OCI-M2 (cell line): Measurements from ENCODE around the gene FAM222A.

Source experiments
- DNase-seq: peaks from one replicate; lab custom pipeline; 2025; ENCODE audit not compliant: unreplicated experiment; lab: John Stamatoyannopoulos, UW

Gene FAM222A

GRCh38 chr12:109758426-109759420 lies 45.1 kb downstream of the FAM222A start:
- no peak for DNase-seq

GRCh38 chr12:109759595-109759994 lies 46.0 kb downstream of the FAM222A start:
- DNase-seq: no peak

- DNase-seq: no peak
Measured at GRCh38 chr12:109760031-109760929, 46.7 kb downstream of the FAM222A start.

- no peak for DNase-seq
Measured at GRCh38 chr12:109760930-109761921, 47.6 kb downstream of the FAM222A start.

GRCh38 chr12:109762071-109762672 lies 48.5 kb downstream of the FAM222A start:
- no peak for DNase-seq

GRCh38 chr12:109762673-109763191 lies 49.1 kb downstream of the FAM222A start:
- no peak for DNase-seq

GRCh38 chr12:109763201-109763841 lies 49.7 kb downstream of the FAM222A start:
- no peak for DNase-seq

- no peak for DNase-seq
Measured at GRCh38 chr12:109764123-109764522, 50.5 kb downstream of the FAM222A start.

GRCh38 chr12:109764776-109765445 lies 51.3 kb downstream of the FAM222A start:
- no peak for DNase-seq

GRCh38 chr12:109765446-109765810 lies 51.8 kb downstream of the FAM222A start:
- no peak for DNase-seq

GRCh38 chr12:109766251-109766778 lies 52.7 kb downstream of the FAM222A start:
- DNase-seq: no peak

- DNase-seq: no peak
Measured at GRCh38 chr12:109767456-109767855, 53.8 kb downstream of the FAM222A start.

GRCh38 chr12:109767991-109768900 lies 54.6 kb downstream of the FAM222A start:
- DNase-seq: no peak

GRCh38 chr12:109768901-109769670 lies 55.5 kb downstream of the FAM222A start:
- DNase-seq: no peak

- no peak for DNase-seq
Measured at GRCh38 chr12:109770104-109770860, 56.7 kb downstream of the FAM222A start.
